ENCODE data around the gene NAA10. TPM values are rescaled to one million over a fixed set of nuclear protein-coding genes. Genes with fewer than 3 reads are reported as not detected.

Gene NAA10
- total and polyA plus RNA-seq, 2 donors from 2014 or later: 79.3 to 120 TPM

GRCh38 chrX:153909980-153910360, 24.9 kb downstream of the NAA10 start:
- Histone ChIP-seq H3K36me3 (ENCODE audit: control insufficient read depth in 2 of 3, insufficient read depth in 3 of 3, low read length in 3 of 3) (no peaks in the 10 kb centered on the region), H3K27me3 (ENCODE audit: control insufficient read depth, insufficient read depth, low read length) (no peaks in the 10 kb centered on the region), H3K9me3 (ENCODE audit: control insufficient read depth in 2 of 3, insufficient read depth in 1 of 3, low read length in 3 of 3) (no peaks in the 10 kb centered on the region), H3K9ac (ENCODE audit: low read length in 3 of 3) (no peak overlapping the region), H3K27ac (ENCODE audit: low read depth in 2 of 2, low read length in 2 of 2) (no peak overlapping the region), H3K4me1 (ENCODE audit: control insufficient read depth in 2 of 3, insufficient read depth in 2 of 3, low read depth in 1 of 3, low read length in 3 of 3) (no peaks in the 10 kb centered on the region), H3K4me3 (ENCODE audit: low read length in 3 of 3) (no peak overlapping the region)
- TF ChIP-seq CTCF (IDR thresholded peaks at IDR 0.05; ENCODE audit: borderline replicate concordance, extremely low read depth, insufficient read depth): no peak
- intact Hi-C loops (cut with DNase I): no loop called here
- no peak for FAIRE-seq
- no peak for DNase-seq

- no peak for TF ChIP-seq CTCF (IDR thresholded peaks at IDR 0.05; ENCODE audit: borderline replicate concordance, extremely low read depth, insufficient read depth)
- Histone ChIP-seq H3K27ac (ENCODE audit: low read depth in 2 of 2, low read length in 2 of 2) (no peak overlapping the region), H3K4me1 (ENCODE audit: control insufficient read depth in 2 of 3, insufficient read depth in 2 of 3, low read depth in 1 of 3, low read length in 3 of 3) (no peaks in the 10 kb centered on the region), H3K36me3 (ENCODE audit: control insufficient read depth in 2 of 3, insufficient read depth in 3 of 3, low read length in 3 of 3) (no peaks in the 10 kb centered on the region), H3K4me3 (ENCODE audit: low read length in 3 of 3) (no peak overlapping the region), H3K27me3 (ENCODE audit: control insufficient read depth, insufficient read depth, low read length) (no peaks in the 10 kb centered on the region), H3K9me3 (ENCODE audit: control insufficient read depth in 2 of 3, insufficient read depth in 1 of 3, low read length in 3 of 3) (no peaks in the 10 kb centered on the region), H3K9ac (ENCODE audit: low read length in 3 of 3) (no peak overlapping the region)
- intact Hi-C loops (cut with DNase I): no loop called here
- FAIRE-seq (no peak), DNase-seq (peak in 1 of 5 donors; percentile 56)
These were observed 25.5 kb downstream of the NAA10 start for GRCh38 chrX:153909024-153909979.

- Histone ChIP-seq H3K27ac (ENCODE audit: low read depth in 2 of 2, low read length in 2 of 2) (no peak overlapping the region), H3K36me3 (ENCODE audit: control insufficient read depth in 2 of 3, insufficient read depth in 3 of 3, low read length in 3 of 3) (no peaks in the 10 kb centered on the region), H3K9ac (ENCODE audit: low read length in 3 of 3) (no peak overlapping the region), H3K4me1 (ENCODE audit: control insufficient read depth in 2 of 3, insufficient read depth in 2 of 3, low read depth in 1 of 3, low read length in 3 of 3) (peaks cover 0 to under 1% (median 0%) of the 10 kb centered on the region in 3 donors), H3K9me3 (ENCODE audit: control insufficient read depth in 2 of 3, insufficient read depth in 1 of 3, low read length in 3 of 3) (no peaks in the 10 kb centered on the region), H3K4me3 (ENCODE audit: low read length in 3 of 3) (no peak overlapping the region), H3K27me3 (ENCODE audit: control insufficient read depth, insufficient read depth, low read length) (no peaks in the 10 kb centered on the region)
- FAIRE-seq: no peak
- no peak for DNase-seq
- intact Hi-C loops (cut with DNase I): no loop called here
- no peak for TF ChIP-seq CTCF (IDR thresholded peaks at IDR 0.05; ENCODE audit: borderline replicate concordance, extremely low read depth, insufficient read depth)
These were observed 26.5 kb downstream of the NAA10 start for GRCh38 chrX:153908219-153908860.

Data from kidney (tissue), 14 donors.